Fibroblast of the aortic adventitia (primary cell): ENCODE data around the gene AFAP1. TPM values are rescaled to one million over a fixed set of nuclear protein-coding genes. Genes with fewer than 3 reads are reported as not detected.

Experiments used
- DNase-seq: peaks from one replicate; pipeline ENCODE4 v3.0.0-alpha.2; 2010; ENCODE audit warnings: low read depth
- H3K4me3 ChIP-seq: 2 replicates; pipeline ENCODE4 v1.5.1; 2011; ENCODE audit warnings: low read depth, mild to moderate bottlenecking, control low read depth, low read length, moderate library complexity
- total RNA-seq: library from RNA; depleted of rRNA; stranded (reverse); fragments of >200 nt; gene quantifications from 2 replicates; pipeline ENCODE4 v1.2.3, GENCODE V29; 2012; ENCODE audit warnings: low replicate concordance
- TF ChIP-seq, protein P1 (sequence below): IDR thresholded peaks from 2 replicates; pipeline ENCODE4 v1.5.1; 2011; ENCODE audit warnings: mild to moderate bottlenecking, low read length, control low read depth, inconsistent platforms; ENCODE audit not compliant: insufficient read depth

AFAP1 gene, protein sequence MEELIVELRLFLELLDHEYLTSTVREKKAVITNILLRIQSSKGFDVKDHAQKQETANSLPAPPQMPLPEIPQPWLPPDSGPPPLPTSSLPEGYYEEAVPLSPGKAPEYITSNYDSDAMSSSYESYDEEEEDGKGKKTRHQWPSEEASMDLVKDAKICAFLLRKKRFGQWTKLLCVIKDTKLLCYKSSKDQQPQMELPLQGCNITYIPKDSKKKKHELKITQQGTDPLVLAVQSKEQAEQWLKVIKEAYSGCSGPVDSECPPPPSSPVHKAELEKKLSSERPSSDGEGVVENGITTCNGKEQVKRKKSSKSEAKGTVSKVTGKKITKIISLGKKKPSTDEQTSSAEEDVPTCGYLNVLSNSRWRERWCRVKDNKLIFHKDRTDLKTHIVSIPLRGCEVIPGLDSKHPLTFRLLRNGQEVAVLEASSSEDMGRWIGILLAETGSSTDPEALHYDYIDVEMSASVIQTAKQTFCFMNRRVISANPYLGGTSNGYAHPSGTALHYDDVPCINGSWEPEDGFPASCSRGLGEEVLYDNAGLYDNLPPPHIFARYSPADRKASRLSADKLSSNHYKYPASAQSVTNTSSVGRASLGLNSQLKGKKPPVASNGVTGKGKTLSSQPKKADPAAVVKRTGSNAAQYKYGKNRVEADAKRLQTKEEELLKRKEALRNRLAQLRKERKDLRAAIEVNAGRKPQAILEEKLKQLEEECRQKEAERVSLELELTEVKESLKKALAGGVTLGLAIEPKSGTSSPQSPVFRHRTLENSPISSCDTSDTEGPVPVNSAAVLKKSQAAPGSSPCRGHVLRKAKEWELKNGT
- total RNA-seq, result 66.0 and 83.9 TPM in 2 replicates

GRCh38 chr4:7939377-7940108 lies at the start of gene AFAP1:
AFAP1 (minus strand) TSS chr4:7939861; CDS start chr4:7872078, 67,783 bp downstream.
- H3K4me3 ChIP-seq, result peak within 1 kb of the TSS; percentile 87
- TF ChIP-seq, protein P1, sequence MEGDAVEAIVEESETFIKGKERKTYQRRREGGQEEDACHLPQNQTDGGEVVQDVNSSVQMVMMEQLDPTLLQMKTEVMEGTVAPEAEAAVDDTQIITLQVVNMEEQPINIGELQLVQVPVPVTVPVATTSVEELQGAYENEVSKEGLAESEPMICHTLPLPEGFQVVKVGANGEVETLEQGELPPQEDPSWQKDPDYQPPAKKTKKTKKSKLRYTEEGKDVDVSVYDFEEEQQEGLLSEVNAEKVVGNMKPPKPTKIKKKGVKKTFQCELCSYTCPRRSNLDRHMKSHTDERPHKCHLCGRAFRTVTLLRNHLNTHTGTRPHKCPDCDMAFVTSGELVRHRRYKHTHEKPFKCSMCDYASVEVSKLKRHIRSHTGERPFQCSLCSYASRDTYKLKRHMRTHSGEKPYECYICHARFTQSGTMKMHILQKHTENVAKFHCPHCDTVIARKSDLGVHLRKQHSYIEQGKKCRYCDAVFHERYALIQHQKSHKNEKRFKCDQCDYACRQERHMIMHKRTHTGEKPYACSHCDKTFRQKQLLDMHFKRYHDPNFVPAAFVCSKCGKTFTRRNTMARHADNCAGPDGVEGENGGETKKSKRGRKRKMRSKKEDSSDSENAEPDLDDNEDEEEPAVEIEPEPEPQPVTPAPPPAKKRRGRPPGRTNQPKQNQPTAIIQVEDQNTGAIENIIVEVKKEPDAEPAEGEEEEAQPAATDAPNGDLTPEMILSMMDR, result no peak
- DNase-seq, result peak; percentile 78

DNA sequence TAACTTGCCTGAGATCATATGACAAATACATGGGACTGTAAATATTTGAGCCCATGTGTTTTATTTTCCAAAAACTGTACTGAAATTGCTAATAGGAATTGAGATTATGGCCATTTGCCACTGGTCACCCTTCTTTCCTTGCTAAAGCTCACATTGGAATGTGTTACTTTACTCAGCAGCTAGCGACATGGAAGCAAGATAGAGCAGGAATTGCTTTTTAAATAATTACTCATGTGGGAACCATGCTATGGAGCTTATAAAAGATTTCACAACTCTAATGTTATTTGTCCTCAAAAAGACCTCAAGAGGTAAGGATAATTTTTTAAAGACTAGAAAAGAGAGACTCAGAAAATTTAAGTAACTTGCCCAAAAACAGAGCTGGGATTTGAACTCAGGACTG lies 48.8 kb upstream of the AFAP1 start:
- no peak overlapping the region for H3K4me3 ChIP-seq
- TF ChIP-seq, protein P1, result no peak
- peak; percentile 68 for DNase-seq

DNA sequence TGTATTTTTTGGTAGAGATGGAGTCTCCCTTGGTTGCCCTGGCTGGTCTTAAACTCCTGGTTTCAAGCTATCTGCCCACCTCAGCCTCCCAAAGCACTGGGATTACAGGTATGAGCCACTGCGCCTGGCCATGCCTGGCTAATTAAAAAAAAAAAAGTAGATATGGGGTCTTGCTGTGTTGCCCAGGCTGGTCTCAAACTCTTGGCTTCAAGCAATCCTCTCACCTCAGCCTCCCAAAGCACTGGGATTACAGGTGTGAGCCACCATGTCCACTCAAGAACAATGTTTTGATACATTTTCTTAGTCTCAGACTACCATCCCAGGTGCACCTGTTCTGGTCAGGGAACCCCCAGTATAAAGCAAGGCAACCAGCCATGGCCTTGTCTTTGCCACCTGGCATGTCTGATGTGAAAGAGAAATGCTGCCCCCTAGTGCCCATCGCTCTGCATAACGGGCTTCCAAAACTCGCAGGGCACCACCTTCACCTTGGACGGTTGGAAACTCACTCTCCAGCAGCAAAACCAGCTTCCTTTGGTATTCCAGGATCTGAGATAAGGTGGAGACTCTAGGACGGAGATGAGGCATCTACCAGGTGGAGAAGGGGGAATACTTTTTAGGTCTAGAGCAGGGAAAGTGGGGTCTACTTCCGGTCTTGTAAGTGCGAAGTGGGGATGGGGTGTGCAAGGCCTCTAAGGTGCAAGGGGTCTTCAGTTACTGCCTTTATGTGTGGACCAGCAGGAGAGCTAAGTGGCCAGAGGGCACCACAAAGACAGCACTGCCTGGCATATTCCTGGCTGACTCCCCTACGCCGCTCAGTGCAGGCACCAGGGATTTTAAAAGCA lies 47.7 kb upstream of the AFAP1 start:
- TF ChIP-seq, protein P1, result peak; percentile 92
- H3K4me3 ChIP-seq, result no peak overlapping the region
- peak; percentile 83 for DNase-seq

- TF ChIP-seq, protein P1, result no peak
- no peak overlapping the region for H3K4me3 ChIP-seq
- DNase-seq, result peak; percentile 56
These were observed 46.3 kb upstream of the AFAP1 start for GRCh38 chr4:7985891-7986441.

DNA sequence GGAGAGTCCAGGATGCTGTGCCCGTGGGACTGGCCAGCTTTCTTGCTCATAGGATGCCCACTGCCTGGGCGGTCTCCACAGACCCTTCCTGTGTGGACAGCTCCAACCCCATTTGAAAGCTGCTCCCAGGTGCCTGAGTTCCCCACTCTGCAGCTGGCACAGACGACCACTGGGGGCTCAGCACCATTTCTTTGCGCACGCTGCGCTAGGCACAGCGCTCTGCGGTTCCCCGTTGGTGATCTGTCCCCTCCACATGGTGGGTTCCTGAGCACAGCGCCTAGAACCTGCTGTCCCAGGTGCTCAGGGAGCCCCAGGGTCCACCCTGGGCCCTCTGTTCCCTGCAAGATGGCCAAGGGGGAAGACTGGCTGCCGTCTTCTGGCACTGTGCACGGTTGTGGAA lies 45.4 kb upstream of the AFAP1 start:
- DNase-seq, result no peak
- TF ChIP-seq, protein P1, result no peak
- no peak overlapping the region for H3K4me3 ChIP-seq
